Karpas-422 (cell line): Measurements from ENCODE around the gene CTSO. TPM values are rescaled to one million over a fixed set of nuclear protein-coding genes. Genes with fewer than 3 reads are reported as not detected.

Experiments used
- DNase-seq: peaks from one replicate; pipeline ENCODE4 v3.0.0-alpha.2; 2015
- H2AFZ ChIP-seq: fragments of 200-600 bp; sonication (generic); 2 replicates; pipeline ENCODE4 v1.6.1; 2014; ENCODE audit warnings: antibody characterized with exemption, low read length, mixed read lengths
- H3K27ac ChIP-seq: fragments of 200-600 bp; sonication (generic); 2 replicates; pipeline ENCODE4 v1.5.1; 2014; ENCODE audit warnings: mild to moderate bottlenecking, low read length, moderate library complexity
- H3K27me3 ChIP-seq: fragments of 200-600 bp; sonication (generic); 2 replicates; pipeline ENCODE4 v1.6.1; 2014; ENCODE audit warnings: low read length, mixed read lengths
- H3K36me3 ChIP-seq: fragments of 200-600 bp; sonication (generic); 2 replicates; pipeline ENCODE4 v1.6.1; 2014; ENCODE audit warnings: low read length, mixed read lengths; ENCODE audit not compliant: insufficient read depth
- H3K4me1 ChIP-seq: fragments of 200-600 bp; sonication (generic); 2 replicates; pipeline ENCODE4 v1.6.1; 2014; ENCODE audit warnings: mild to moderate bottlenecking, low read length, mixed read lengths
- H3K4me2 ChIP-seq: fragments of 200-600 bp; sonication (generic); 2 replicates; pipeline ENCODE4 v1.6.1; 2014; ENCODE audit warnings: low read length, low read depth, mild to moderate bottlenecking; ENCODE audit not compliant: poor library complexity, severe bottlenecking
- H3K4me3 ChIP-seq: fragments of 200-600 bp; sonication (generic); 2 replicates; pipeline ENCODE4 v1.5.1; 2014; ENCODE audit warnings: mild to moderate bottlenecking, antibody characterized with exemption, low read length, mixed read lengths
- H3K79me2 ChIP-seq: fragments of 200-600 bp; sonication (generic); 2 replicates; pipeline ENCODE4 v1.6.1; 2014; ENCODE audit warnings: mild to moderate bottlenecking, low read length, mixed read lengths
- H3K9ac ChIP-seq: fragments of 200-600 bp; sonication (generic); 2 replicates; pipeline ENCODE4 v1.6.0; 2014; ENCODE audit warnings: low read length
- H3K9me2 ChIP-seq: fragments of 200-600 bp; sonication (generic), shearing (Covaris generic); replicated peaks from 2 replicates; pipeline ENCODE4 v1.6.0; 2014; ENCODE audit warnings: mild to moderate bottlenecking, low read length, moderate library complexity; ENCODE audit not compliant: insufficient read depth
- H3K9me3 ChIP-seq: fragments of 300-700, 200-600 bp; sonication (generic); 2 replicates; pipeline ENCODE4 v1.6.1; 2014; ENCODE audit warnings: low read length, mixed read lengths
- H4K20me1 ChIP-seq: fragments of 200-600 bp; sonication (generic); 2 replicates; pipeline ENCODE4 v1.6.1; 2014; ENCODE audit warnings: mild to moderate bottlenecking, antibody characterized with exemption, low read length, low read depth; ENCODE audit not compliant: insufficient read depth
- total RNA-seq: library from RNA; depleted of rRNA; stranded (reverse); fragments of >200 nt; shearing (Covaris generic); gene quantifications from 2 replicates; pipeline ENCODE4 v1.2.3, GENCODE V29; 2014; ENCODE audit warnings: low replicate concordance

Gene CTSO
- total RNA-seq, 1 experiment from 2014 or later: 18.9 TPM

GRCh38 chr4:155975511-155975910 is 21.8 kb upstream of the CTSO start:
- no peaks in the 10 kb centered on the region for H3K4me1 ChIP-seq
- H3K79me2 ChIP-seq: no peaks in the 10 kb centered on the region
- no peak overlapping the region for H3K4me3 ChIP-seq
- no peaks in the 10 kb centered on the region for H3K9me3 ChIP-seq
- no peak overlapping the region for H3K9ac ChIP-seq
- H2AFZ ChIP-seq: no peak overlapping the region
- H3K27me3 ChIP-seq: no peaks in the 10 kb centered on the region
- H3K4me2 ChIP-seq: no peak overlapping the region
- no peaks in the 10 kb centered on the region for H3K9me2 ChIP-seq
- no peaks in the 10 kb centered on the region for H4K20me1 ChIP-seq
- no peak overlapping the region for H3K27ac ChIP-seq
- H3K36me3 ChIP-seq: no peaks in the 10 kb centered on the region
- DNase-seq: no peak

GRCh38 chr4:155974996-155975395 is 21.3 kb upstream of the CTSO start:
- Histone ChIP-seq H3K9me2 (no peaks in the 10 kb centered on the region), H3K27me3 (no peaks in the 10 kb centered on the region), H3K36me3 (no peaks in the 10 kb centered on the region), H3K9me3 (no peaks in the 10 kb centered on the region), H3K4me2 (no peak overlapping the region), H3K27ac (no peak overlapping the region), H3K79me2 (no peaks in the 10 kb centered on the region), H2AFZ (no peak overlapping the region), H3K9ac (no peak overlapping the region), H3K4me1 (no peaks in the 10 kb centered on the region), H4K20me1 (no peaks in the 10 kb centered on the region), H3K4me3 (no peak overlapping the region)
- no peak for DNase-seq

GRCh38 chr4:155974476-155974749 is 20.7 kb upstream of the CTSO start:
- Histone ChIP-seq H3K27ac (no peak overlapping the region), H3K79me2 (no peaks in the 10 kb centered on the region), H3K9me3 (no peaks in the 10 kb centered on the region), H3K36me3 (no peaks in the 10 kb centered on the region), H3K4me3 (no peak overlapping the region), H2AFZ (no peak overlapping the region), H3K9ac (no peak overlapping the region), H3K27me3 (no peaks in the 10 kb centered on the region), H4K20me1 (no peaks in the 10 kb centered on the region), H3K9me2 (no peaks in the 10 kb centered on the region), H3K4me2 (no peak overlapping the region), H3K4me1 (no peaks in the 10 kb centered on the region)
- DNase-seq: no peak

GRCh38 chr4:155973639-155974475 is 20.2 kb upstream of the CTSO start:
- H4K20me1 ChIP-seq: no peaks in the 10 kb centered on the region
- H3K36me3 ChIP-seq: no peaks in the 10 kb centered on the region
- DNase-seq: no peak
- no peaks in the 10 kb centered on the region for H3K27me3 ChIP-seq
- H3K27ac ChIP-seq: no peak overlapping the region
- H3K4me2 ChIP-seq: no peak overlapping the region
- no peaks in the 10 kb centered on the region for H3K9me3 ChIP-seq
- H3K9me2 ChIP-seq: no peaks in the 10 kb centered on the region
- H3K79me2 ChIP-seq: no peaks in the 10 kb centered on the region
- no peak overlapping the region for H3K9ac ChIP-seq
- no peak overlapping the region for H2AFZ ChIP-seq
- no peak overlapping the region for H3K4me3 ChIP-seq
- H3K4me1 ChIP-seq: no peaks in the 10 kb centered on the region

- no peaks in the 10 kb centered on the region for H4K20me1 ChIP-seq
- no peaks in the 10 kb centered on the region for H3K79me2 ChIP-seq
- H3K36me3 ChIP-seq: no peaks in the 10 kb centered on the region
- H3K9me2 ChIP-seq: no peaks in the 10 kb centered on the region
- DNase-seq: peak; percentile 81
- no peak overlapping the region for H3K4me3 ChIP-seq
- H3K4me1 ChIP-seq: no peaks in the 10 kb centered on the region
- no peaks in the 10 kb centered on the region; the same call in 1 of the 2 replicates for H3K9me3 ChIP-seq
- no peak overlapping the region for H3K27ac ChIP-seq
- no peaks in the 10 kb centered on the region for H3K27me3 ChIP-seq
- no peak overlapping the region for H3K4me2 ChIP-seq
- no peak overlapping the region for H3K9ac ChIP-seq
- H2AFZ ChIP-seq: no peak overlapping the region
Observed at GRCh38 chr4:155972098-155972497, 18.4 kb upstream of the CTSO start.

- H3K9ac ChIP-seq: no peak overlapping the region
- H3K4me3 ChIP-seq: no peak overlapping the region
- H2AFZ ChIP-seq: no peak overlapping the region
- no peak overlapping the region for H3K4me2 ChIP-seq
- H4K20me1 ChIP-seq: no peaks in the 10 kb centered on the region
- H3K36me3 ChIP-seq: no peaks in the 10 kb centered on the region
- no peaks in the 10 kb centered on the region for H3K79me2 ChIP-seq
- no peak overlapping the region for H3K27ac ChIP-seq
- no peaks in the 10 kb centered on the region for H3K9me2 ChIP-seq
- no peaks in the 10 kb centered on the region; the same call in 1 of the 2 replicates for H3K9me3 ChIP-seq
- no peaks in the 10 kb centered on the region for H3K4me1 ChIP-seq
- no peak for DNase-seq
- H3K27me3 ChIP-seq: no peaks in the 10 kb centered on the region
Observed at GRCh38 chr4:155966731-155967395, 13.2 kb upstream of the CTSO start.

GRCh38 chr4:155966171-155966570 is 12.5 kb upstream of the CTSO start:
- Histone ChIP-seq H2AFZ (no peak overlapping the region), H3K27ac (no peak overlapping the region), H3K4me1 (no peaks in the 10 kb centered on the region), H4K20me1 (no peaks in the 10 kb centered on the region), H3K4me3 (no peak overlapping the region), H3K4me2 (no peak overlapping the region), H3K9me3 (no peaks in the 10 kb centered on the region; the same call in 1 of the 2 replicates), H3K9me2 (no peaks in the 10 kb centered on the region), H3K27me3 (no peaks in the 10 kb centered on the region), H3K9ac (no peak overlapping the region), H3K36me3 (no peaks in the 10 kb centered on the region), H3K79me2 (no peaks in the 10 kb centered on the region)
- no peak for DNase-seq

- H2AFZ ChIP-seq: no peak overlapping the region
- H3K36me3 ChIP-seq: no peaks in the 10 kb centered on the region
- no peak overlapping the region for H3K4me3 ChIP-seq
- no peaks in the 10 kb centered on the region for H3K4me1 ChIP-seq
- no peak overlapping the region for H3K27ac ChIP-seq
- no peaks in the 10 kb centered on the region; the same call in 1 of the 2 replicates for H3K27me3 ChIP-seq
- no peaks in the 10 kb centered on the region for H4K20me1 ChIP-seq
- H3K4me2 ChIP-seq: no peak overlapping the region
- no peaks in the 10 kb centered on the region for H3K9me2 ChIP-seq
- no peak for DNase-seq
- H3K9me3 ChIP-seq: no peaks in the 10 kb centered on the region; the same call in 1 of the 2 replicates
- no peaks in the 10 kb centered on the region for H3K79me2 ChIP-seq
- H3K9ac ChIP-seq: no peak overlapping the region
Observed at GRCh38 chr4:155964016-155964891, 10.6 kb upstream of the CTSO start.
